K562 (cell line): ENCODE data around the gene ADGRA1. TPM values are rescaled to one million over a fixed set of nuclear protein-coding genes. Genes with fewer than 3 reads are reported as not detected.

Experiments used
- BRCA1 ChIP-seq, 2 experiments: fragments of 450-650 bp in 1 of 2; sonication (generic) in 1 of 2; formaldehyde crosslinking in 1 of 2; IDR thresholded peaks; 2 replicates each; pipeline versions ENCODE4 v1.5.0 to v1.6.1; 2017 to 2020; ENCODE audit warnings: mild to moderate bottlenecking in 1 of 2, missing genetic modification reagents in 1 of 2
- CXXC5 ChIP-seq: fragments of 250-450 bp; sonication (Bioruptor Pico); IDR thresholded peaks from 2 replicates; pipeline ENCODE4 v1.8.0; 2022; ENCODE audit warnings: inconsistent platforms, mild to moderate bottlenecking, moderate library complexity
- NFXL1 ChIP-seq: fragments of 450-650 bp; formaldehyde crosslinking; IDR thresholded peaks from 2 replicates; pipeline ENCODE4 v1.4.0; 2021; ENCODE audit warnings: mild to moderate bottlenecking
- VEZF1 ChIP-seq: fragments of 200-800 bp; sonication (Bioruptor generic); IDR thresholded peaks from 2 replicates; pipeline ENCODE4 v1.6.1; 2017; ENCODE audit warnings: missing genetic modification characterization, missing compliant biosample characterization
- ZBTB7A ChIP-seq: IDR thresholded peaks from 2 replicates; pipeline ENCODE4 v1.6.1; 2011; ENCODE audit warnings: low read depth, mild to moderate bottlenecking, low read length, moderate library complexity, borderline replicate concordance; ENCODE audit not compliant: control insufficient read depth
- ZBTB8A ChIP-seq: fragments of 450-650 bp; IDR thresholded peaks from 2 replicates; pipeline ENCODE4 v1.6.1; 2018; ENCODE audit warnings: mild to moderate bottlenecking, moderate library complexity; ENCODE audit not compliant: partially characterized antibody
- ZC3H4 ChIP-seq: sonication (generic); formaldehyde crosslinking; IDR thresholded peaks from 2 replicates; pipeline ENCODE4 v1.9.0; 2021; ENCODE audit warnings: missing genetic modification reagents, borderline replicate concordance
- polyA plus RNA-seq, 8 experiments: library from polyadenylated mRNA; depleted of rRNA in 4 of 8; stranded (reverse) in 5 of 8; unstranded in 3 of 8; fragments of >200 nt; fragmentation: Nextera tagmentation in 2 of 8; fragmentation: Illumina TruSeq in 1 of 8; extraction: Ambion mirVana in 2 of 8; extraction: Trizol in 1 of 8; gene quantifications; 2 replicates each; pipeline versions ENCODE4 v1.2.1 to v1.2.3, GENCODE V29; 2011 to 2014; ENCODE audit warnings: inconsistent platforms in 1 of 8, missing spikeins in 1 of 8
- total RNA-seq, 7 experiments: library from RNA; depleted of rRNA in 6 of 7; stranded (reverse); fragments of >200 nt in 6 of 7; fragmentation: Illumina TruSeq in 2 of 7; extraction: Trizol in 2 of 7; gene quantifications; 2 replicates each; pipeline versions ENCODE4 v1.2.1 to v1.2.3, GENCODE V29; 2011 to 2021; ENCODE audit warnings: low replicate concordance in 1 of 7
- TF ChIP-seq, protein P1 (sequence below): fragments of 250-450 bp; sonication (Bioruptor Pico); IDR thresholded peaks from 2 replicates; pipeline ENCODE4 v1.5.0; 2021
- TF ChIP-seq, protein P2 (sequence below): sonication (generic); formaldehyde crosslinking; IDR thresholded peaks from 2 replicates; pipeline ENCODE4 v1.8.0; 2023; ENCODE audit warnings: missing genetic modification reagents, mild to moderate bottlenecking, borderline replicate concordance

The ADGRA1 gene
- total and polyA plus RNA-seq, 9 of the 15 experiments (the other 6 are each of a cell fraction or from before 2014, with no cell fraction given): not detected

GRCh38 chr10:133159950-133160825 is 72.5 kb downstream of the ADGRA1 start, which contains the start of gene KNDC1 (continued):
- TF ChIP-seq, protein P1, sequence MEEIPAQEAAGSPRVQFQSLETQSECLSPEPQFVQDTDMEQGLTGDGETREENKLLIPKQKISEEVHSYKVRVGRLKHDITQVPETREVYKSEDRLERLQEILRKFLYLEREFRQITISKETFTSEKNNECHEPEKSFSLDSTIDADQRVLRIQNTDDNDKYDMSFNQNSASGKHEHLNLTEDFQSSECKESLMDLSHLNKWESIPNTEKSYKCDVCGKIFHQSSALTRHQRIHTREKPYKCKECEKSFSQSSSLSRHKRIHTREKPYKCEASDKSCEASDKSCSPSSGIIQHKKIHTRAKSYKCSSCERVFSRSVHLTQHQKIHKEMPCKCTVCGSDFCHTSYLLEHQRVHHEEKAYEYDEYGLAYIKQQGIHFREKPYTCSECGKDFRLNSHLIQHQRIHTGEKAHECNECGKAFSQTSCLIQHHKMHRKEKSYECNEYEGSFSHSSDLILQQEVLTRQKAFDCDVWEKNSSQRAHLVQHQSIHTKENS (CRISPR knock-in tag): no peak
- TF ChIP-seq ZBTB7A: peak; percentile 72; the same call in 1 of the 2 replicates
- peak; percentile 83 for TF ChIP-seq VEZF1
- TF ChIP-seq, protein P2, sequence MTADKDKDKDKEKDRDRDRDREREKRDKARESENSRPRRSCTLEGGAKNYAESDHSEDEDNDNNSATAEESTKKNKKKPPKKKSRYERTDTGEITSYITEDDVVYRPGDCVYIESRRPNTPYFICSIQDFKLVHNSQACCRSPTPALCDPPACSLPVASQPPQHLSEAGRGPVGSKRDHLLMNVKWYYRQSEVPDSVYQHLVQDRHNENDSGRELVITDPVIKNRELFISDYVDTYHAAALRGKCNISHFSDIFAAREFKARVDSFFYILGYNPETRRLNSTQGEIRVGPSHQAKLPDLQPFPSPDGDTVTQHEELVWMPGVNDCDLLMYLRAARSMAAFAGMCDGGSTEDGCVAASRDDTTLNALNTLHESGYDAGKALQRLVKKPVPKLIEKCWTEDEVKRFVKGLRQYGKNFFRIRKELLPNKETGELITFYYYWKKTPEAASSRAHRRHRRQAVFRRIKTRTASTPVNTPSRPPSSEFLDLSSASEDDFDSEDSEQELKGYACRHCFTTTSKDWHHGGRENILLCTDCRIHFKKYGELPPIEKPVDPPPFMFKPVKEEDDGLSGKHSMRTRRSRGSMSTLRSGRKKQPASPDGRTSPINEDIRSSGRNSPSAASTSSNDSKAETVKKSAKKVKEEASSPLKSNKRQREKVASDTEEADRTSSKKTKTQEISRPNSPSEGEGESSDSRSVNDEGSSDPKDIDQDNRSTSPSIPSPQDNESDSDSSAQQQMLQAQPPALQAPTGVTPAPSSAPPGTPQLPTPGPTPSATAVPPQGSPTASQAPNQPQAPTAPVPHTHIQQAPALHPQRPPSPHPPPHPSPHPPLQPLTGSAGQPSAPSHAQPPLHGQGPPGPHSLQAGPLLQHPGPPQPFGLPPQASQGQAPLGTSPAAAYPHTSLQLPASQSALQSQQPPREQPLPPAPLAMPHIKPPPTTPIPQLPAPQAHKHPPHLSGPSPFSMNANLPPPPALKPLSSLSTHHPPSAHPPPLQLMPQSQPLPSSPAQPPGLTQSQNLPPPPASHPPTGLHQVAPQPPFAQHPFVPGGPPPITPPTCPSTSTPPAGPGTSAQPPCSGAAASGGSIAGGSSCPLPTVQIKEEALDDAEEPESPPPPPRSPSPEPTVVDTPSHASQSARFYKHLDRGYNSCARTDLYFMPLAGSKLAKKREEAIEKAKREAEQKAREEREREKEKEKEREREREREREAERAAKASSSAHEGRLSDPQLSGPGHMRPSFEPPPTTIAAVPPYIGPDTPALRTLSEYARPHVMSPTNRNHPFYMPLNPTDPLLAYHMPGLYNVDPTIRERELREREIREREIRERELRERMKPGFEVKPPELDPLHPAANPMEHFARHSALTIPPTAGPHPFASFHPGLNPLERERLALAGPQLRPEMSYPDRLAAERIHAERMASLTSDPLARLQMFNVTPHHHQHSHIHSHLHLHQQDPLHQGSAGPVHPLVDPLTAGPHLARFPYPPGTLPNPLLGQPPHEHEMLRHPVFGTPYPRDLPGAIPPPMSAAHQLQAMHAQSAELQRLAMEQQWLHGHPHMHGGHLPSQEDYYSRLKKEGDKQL (CRISPR knock-in tag): no peak
- TF ChIP-seq CXXC5 (CRISPR knock-in tag): peak; percentile 26; the same call in 1 of the 2 replicates
- TF ChIP-seq NFXL1 (CRISPR knock-in tag): no peak
- no peak for TF ChIP-seq ZC3H4 (CRISPR knock-in tag)
- TF ChIP-seq BRCA1 (IDR thresholded peaks at IDR 0.05): no peak
- no peak for TF ChIP-seq BRCA1 (CRISPR knock-in tag; IDR thresholded peaks at IDR 0.05)
- TF ChIP-seq ZBTB8A: no peak
